KMS-11 (cell line): ENCODE results near the gene GNB1L.
A peak's percentile ranks its signal among the peaks of the same experiment; 100 is the strongest.

Experiments used
- H2AFZ ChIP-seq: fragments of 200-600 bp; sonication (generic); 2 replicates; pipeline ENCODE4 v1.6.1; 2016; ENCODE audit warnings: antibody characterized with exemption, mixed run types, low read depth
- H3K27ac ChIP-seq: fragments of 200-600 bp; sonication (generic); 2 replicates; pipeline ENCODE4 v1.6.1; 2016; ENCODE audit warnings: mild to moderate bottlenecking, mixed run types
- H3K27me3 ChIP-seq: fragments of 200-600 bp; sonication (generic); 2 replicates; pipeline ENCODE4 v1.6.1; 2017; ENCODE audit warnings: mild to moderate bottlenecking, low read depth, mixed run types, moderate library complexity; ENCODE audit not compliant: insufficient read depth
- H3K36me3 ChIP-seq: fragments of 200-600 bp; sonication (generic); 2 replicates; pipeline ENCODE4 v1.6.1; 2017; ENCODE audit warnings: mild to moderate bottlenecking, mixed run types; ENCODE audit not compliant: insufficient read depth
- H3K4me1 ChIP-seq: fragments of 200-600 bp; sonication (generic); 2 replicates; pipeline ENCODE4 v1.6.1; 2016; ENCODE audit warnings: mild to moderate bottlenecking, low read depth, mixed run types; ENCODE audit not compliant: poor library complexity, severe bottlenecking
- H3K4me2 ChIP-seq: fragments of 200-600 bp; sonication (generic); 2 replicates; pipeline ENCODE4 v1.7.0; 2016; ENCODE audit warnings: mild to moderate bottlenecking, mixed run types
- H3K4me3 ChIP-seq: fragments of 200-600 bp; sonication (generic); IDR thresholded peaks from 2 replicates; pipeline ENCODE4 v1.6.1; 2017; ENCODE audit warnings: low read depth, low read length, mixed read lengths; ENCODE audit not compliant: insufficient read depth
- H3K79me2 ChIP-seq: fragments of 200-600 bp; sonication (generic); 2 replicates; pipeline ENCODE4 v1.6.1; 2016; ENCODE audit warnings: low read depth, mixed run types; ENCODE audit not compliant: insufficient read depth
- H3K9ac ChIP-seq: fragments of 200-600 bp; sonication (generic); 2 replicates; pipeline ENCODE4 v1.6.1; 2016; ENCODE audit warnings: mild to moderate bottlenecking, mixed run types
- H4K20me1 ChIP-seq: fragments of 200-600 bp; sonication (generic); 2 replicates; pipeline ENCODE4 v1.6.1; 2016; ENCODE audit warnings: mild to moderate bottlenecking, mixed run types; ENCODE audit not compliant: insufficient read depth
- CTCF ChIP-seq: fragments of 200-600 bp; sonication (generic); conservative IDR thresholded peaks from 2 replicates; pipeline ENCODE4 v1.6.1; 2017; ENCODE audit warnings: low read depth, mild to moderate bottlenecking, antibody characterized with exemption, low read length, moderate library complexity, mixed read lengths

GNB1L gene

GRCh38 chr22:19825904-19826618 is 28.6 kb downstream of the GNB1L start:
- H3K4me3 ChIP-seq = no peak overlapping the region
- H3K4me1 ChIP-seq = peaks cover 23% of the 10 kb centered on the region
- H4K20me1 ChIP-seq = no peaks in the 10 kb centered on the region
- H3K79me2 ChIP-seq = no peaks in the 10 kb centered on the region; the same call in 1 of the 2 replicates
- no peak overlapping the region for H3K4me2 ChIP-seq
- no peak overlapping the region for H2AFZ ChIP-seq
- H3K27ac ChIP-seq = no peak overlapping the region
- H3K27me3 ChIP-seq = no peaks in the 10 kb centered on the region
- TF ChIP-seq CTCF = no peak
- no peak overlapping the region for H3K9ac ChIP-seq
- H3K36me3 ChIP-seq = no peaks in the 10 kb centered on the region

DNA sequence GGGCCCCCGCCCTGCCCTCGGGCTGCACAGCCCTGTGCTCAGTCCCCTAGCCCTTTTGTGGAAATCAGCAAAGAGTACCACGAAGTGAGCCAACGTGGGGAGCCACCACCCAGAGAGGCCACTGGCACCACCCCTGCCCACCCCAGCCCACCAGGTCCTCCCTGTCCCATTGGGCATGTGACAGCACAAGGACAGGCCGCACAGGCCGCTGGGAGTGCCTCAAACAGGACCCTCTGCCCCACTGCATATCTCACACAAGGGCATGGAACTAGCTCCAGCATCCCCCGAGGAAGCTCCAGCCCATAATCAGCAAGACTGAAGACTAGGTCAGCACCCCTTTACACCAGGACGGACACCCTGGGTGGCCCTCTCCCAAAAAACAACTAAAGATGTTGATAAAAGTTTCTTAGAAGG is 29.7 kb downstream of the GNB1L start:
- Histone ChIP-seq H3K36me3 (no peaks in the 10 kb centered on the region), H4K20me1 (no peaks in the 10 kb centered on the region), H3K27ac (peak overlapping the region; percentile 95), H2AFZ (no peak overlapping the region), H3K27me3 (no peaks in the 10 kb centered on the region), H3K4me3 (no peak overlapping the region), H3K79me2 (no peaks in the 10 kb centered on the region; the same call in 1 of the 2 replicates), H3K4me1 (peaks cover 23% of the 10 kb centered on the region), H3K9ac (no peak overlapping the region; the same call in 1 of the 2 replicates), H3K4me2 (no peak overlapping the region)
- no peak for TF ChIP-seq CTCF

- no peak for TF ChIP-seq CTCF
- no peak overlapping the region for H2AFZ ChIP-seq
- no peaks in the 10 kb centered on the region for H4K20me1 ChIP-seq
- H3K4me2 ChIP-seq = peak overlapping the region; percentile 73; the same call in 1 of the 2 replicates
- no peaks in the 10 kb centered on the region for H3K36me3 ChIP-seq
- no peaks in the 10 kb centered on the region; the same call in 1 of the 2 replicates for H3K79me2 ChIP-seq
- H3K27me3 ChIP-seq = no peaks in the 10 kb centered on the region
- H3K9ac ChIP-seq = peak overlapping the region; percentile 61; the same call in 1 of the 2 replicates
- peak overlapping the region; percentile 95 for H3K27ac ChIP-seq
- no peak overlapping the region for H3K4me3 ChIP-seq
- H3K4me1 ChIP-seq = peaks cover 23% of the 10 kb centered on the region
Measured at GRCh38 chr22:19824212-19824925, 30.3 kb downstream of the GNB1L start.

GRCh38 chr22:19823902-19824211 is 30.8 kb downstream of the GNB1L start:
- H3K27ac ChIP-seq = peak overlapping the region; percentile 95
- peaks cover 23% of the 10 kb centered on the region for H3K4me1 ChIP-seq
- no peak overlapping the region for H2AFZ ChIP-seq
- TF ChIP-seq CTCF = no peak
- H3K4me2 ChIP-seq = peak overlapping the region; percentile 73; the same call in 1 of the 2 replicates
- no peaks in the 10 kb centered on the region for H4K20me1 ChIP-seq
- H3K9ac ChIP-seq = peak overlapping the region; percentile 61; the same call in 1 of the 2 replicates
- no peak overlapping the region for H3K4me3 ChIP-seq
- H3K79me2 ChIP-seq = no peaks in the 10 kb centered on the region; the same call in 1 of the 2 replicates
- H3K36me3 ChIP-seq = no peaks in the 10 kb centered on the region
- no peaks in the 10 kb centered on the region for H3K27me3 ChIP-seq
